Tibial nerve (tissue), 4 donors: ENCODE data around the gene SPATA25. TPM values are rescaled to one million over a fixed set of nuclear protein-coding genes. Genes with fewer than 3 reads are reported as not detected.
A peak's percentile ranks its signal among the peaks of the same experiment; 100 is the strongest.

Experiments used
- DNase-seq, 2 donors: peaks; one replicate each; pipeline ENCODE4 v3.0.0-alpha.2; 2019; ENCODE audit warnings: low spot score in 2 of 2
- H3K27ac ChIP-seq, 4 donors: fragments of 200-600 bp; sonication (generic) in 3 of 4; one replicate each; pipeline ENCODE4 v1.5.1; 2017 to 2019; ENCODE audit warnings: mild to moderate bottlenecking in 1 of 4
- H3K27me3 ChIP-seq, 2 donors: fragments of 200-600 bp; sonication (generic) in 1 of 2; one replicate each; pipeline versions ENCODE4 v1.5.1 to v1.6.0; 2017 to 2019
- H3K36me3 ChIP-seq, 3 donors: fragments of 200-600 bp; sonication (generic); one replicate each; pipeline ENCODE4 v1.5.1; 2018 to 2019
- H3K4me1 ChIP-seq, 4 donors: fragments of 200-600 bp; sonication (generic) in 3 of 4; one replicate each; pipeline ENCODE4 v1.5.1; 2017 to 2019
- H3K4me3 ChIP-seq, 4 donors: fragments of 200-600 bp; sonication (generic) in 3 of 4; one replicate each; pipeline ENCODE4 v1.5.1; 2017 to 2019; ENCODE audit warnings: mild to moderate bottlenecking in 1 of 4, moderate library complexity in 1 of 4
- H3K9me3 ChIP-seq, 4 donors: fragments of 200-600 bp; sonication (generic) in 3 of 4; one replicate each; pipeline ENCODE4 v1.5.1; 2017 to 2019
- CTCF ChIP-seq, 5 experiments: fragments of 200-600 bp in 3 of 5; fragments of 450-650 bp in 2 of 5; sonication (generic) in 3 of 5; IDR thresholded peaks; one replicate each; pipeline ENCODE4 v1.5.1; 2016 to 2019; ENCODE audit warnings: antibody characterized with exemption in 5 of 5, mild to moderate bottlenecking in 3 of 5, moderate library complexity in 2 of 5
- EP300 ChIP-seq, 2 donors: sonication (generic); formaldehyde crosslinking; IDR thresholded peaks; one replicate each; pipeline ENCODE4 v1.6.1; 2017; ENCODE audit warnings: antibody characterized with exemption in 2 of 2, mild to moderate bottlenecking in 1 of 2
- POLR2A ChIP-seq, 2 donors: fragments of 450-650 bp; IDR thresholded peaks; one replicate each; pipeline ENCODE4 v1.6.1; 2017; ENCODE audit warnings: antibody characterized with exemption in 2 of 2, mild to moderate bottlenecking in 2 of 2, moderate library complexity in 2 of 2
- WGBS, 2 donors: methylation state at CpG; one replicate each; pipeline ENCODE4 v1.1.5; 2018; 5-methylcytosine and 5-hydroxymethylcytosine counted together
- total RNA-seq, 4 donors: library from RNA; depleted of rRNA; stranded (reverse); fragments of >200 nt; gene quantifications; one replicate each; pipeline ENCODE4 v1.1.0, GENCODE V29; 2016

The SPATA25 gene
- total RNA-seq, 4 donors from 2014 or later: 2.6 to 18.3 (median 7.9) TPM

DNA sequence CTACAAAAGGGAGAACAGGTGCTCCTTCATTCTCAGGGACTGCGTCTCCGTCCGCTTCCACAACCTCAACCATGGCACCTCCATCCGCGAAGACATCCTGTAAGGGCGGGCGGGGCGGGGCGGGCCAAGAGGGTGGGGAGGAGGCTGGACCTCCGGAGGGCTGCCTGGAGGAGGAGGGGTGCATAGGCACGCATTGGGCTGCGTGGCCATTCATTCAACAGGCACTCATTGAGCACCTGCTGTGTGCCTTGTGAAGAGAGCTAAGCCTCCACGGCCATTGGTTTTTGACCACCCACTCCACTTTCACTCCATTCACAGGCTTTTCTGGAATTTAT lies 29.6 kb downstream of the SPATA25 start:
- 4 to 6% methylated on average over 9 to 12 of the region's 13 CpGs for WGBS, 2 donors
- Histone ChIP-seq H3K27me3 (no peaks in the 10 kb centered on the region), H3K9me3 (no peaks in the 10 kb centered on the region), H3K27ac (peak overlapping the region in 3 of 4 donors; percentile 81 to 87 (median 83)), H3K4me1 (peaks cover 0 to 51% (median 23%) of the 10 kb centered on the region in 4 donors), H3K36me3 (peaks cover 0 to 24% (median 0%) of the 10 kb centered on the region in 3 donors), H3K4me3 (peak overlapping the region; percentile 66 to 99 (median 88))
- no peak for TF ChIP-seq CTCF (IDR thresholded peaks at IDR 0.05)
- no peak for DNase-seq

DNA sequence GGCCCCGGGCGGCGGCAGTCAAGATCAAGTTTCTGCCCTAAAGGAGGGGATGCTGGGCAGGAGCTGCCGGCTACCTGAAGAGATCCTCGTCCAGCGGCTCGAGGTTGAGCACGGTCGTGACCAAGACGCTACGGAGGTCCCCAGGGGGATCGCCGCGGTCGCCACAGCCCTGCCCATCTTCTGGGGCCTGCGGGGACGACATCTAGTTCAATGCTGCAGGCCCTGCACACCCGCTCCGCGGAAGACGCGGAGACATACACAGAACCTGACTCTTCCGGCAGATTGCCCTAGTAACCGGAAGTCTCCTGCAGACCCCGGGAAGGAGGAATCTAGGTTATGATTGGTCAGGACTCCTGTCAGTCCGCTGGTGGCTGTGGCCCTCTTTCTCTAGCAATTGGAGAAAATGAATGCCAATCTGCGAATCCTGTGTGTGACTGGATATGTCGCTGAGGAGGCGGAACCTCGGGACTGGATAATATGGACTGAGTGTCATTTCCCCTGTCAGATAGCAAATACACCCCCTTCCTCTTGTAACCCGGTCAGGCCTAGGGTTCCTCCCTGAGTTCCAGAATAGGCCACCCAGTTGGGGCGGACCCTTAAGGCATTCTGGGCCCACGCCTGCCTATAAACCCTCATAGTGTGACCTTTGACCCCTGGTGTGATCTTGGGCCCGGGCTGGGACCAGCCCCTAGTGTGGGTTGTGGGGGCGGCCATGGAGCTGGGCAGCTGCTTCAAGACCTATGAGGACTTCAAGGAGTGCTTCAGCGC lies 30.1 kb downstream of the SPATA25 start, which contains the start of the genes ACOT8 and ZSWIM3:
Gene ACOT8, minus strand, starts transcription at position 279 of the 768 bp plus-strand sequence. Its CDS starts 77 bp downstream, at position 202.
Gene ZSWIM3, plus strand, starts transcription at position 501 of the 768 bp plus-strand sequence. Its CDS starts 212 bp downstream, at position 713.
- H3K4me1 ChIP-seq: peaks cover 0 to 51% (median 23%) of the 10 kb centered on the region in 4 donors
- WGBS, 2 donors: 0% methylated on average over 23 to 35 of the region's 36 CpGs
- TF ChIP-seq CTCF (IDR thresholded peaks at IDR 0.05) (peak in 1 of 5 experiments; percentile 29), POLR2A (IDR thresholded peaks at IDR 0.05) (peak; percentile 36 to 79), EP300 (IDR thresholded peaks at IDR 0.05) (peak in 1 of 2 donors; percentile 80)
- peak within 1 kb of the TSS; percentile 37 to 87 (median 82) for H3K27ac ChIP-seq
- H3K36me3 ChIP-seq: peaks cover 0 to 29% (median 0%) of the 10 kb centered on the region in 3 donors
- H3K9me3 ChIP-seq: no peaks in the 10 kb centered on the region
- peak; percentile 91 to 100 for DNase-seq
- no peaks in the 10 kb centered on the region for H3K27me3 ChIP-seq
- H3K4me3 ChIP-seq: peak within 1 kb of the TSS; percentile 66 to 99 (median 88)

- 74 to 76% methylated on average over 2 of the region's 2 CpGs for WGBS, 2 donors
Measured at GRCh38 chr20:45853484-45853883, 33.9 kb downstream of the SPATA25 start.

GRCh38 chr20:45852326-45852725 lies 35.1 kb downstream of the SPATA25 start:
- no peak for DNase-seq
- H3K36me3 ChIP-seq: peaks cover 0 to 72% (median 9%) of the 10 kb centered on the region in 3 donors
- H3K9me3 ChIP-seq: no peaks in the 10 kb centered on the region
- H3K27ac ChIP-seq: no peak overlapping the region
- 95 to 96% methylated on average over 6 of the region's 6 CpGs for WGBS, 2 donors
- H3K4me3 ChIP-seq: no peak overlapping the region
- peaks cover 0 to 39% (median 19%) of the 10 kb centered on the region in 4 donors for H3K4me1 ChIP-seq
- no peaks in the 10 kb centered on the region for H3K27me3 ChIP-seq
- TF ChIP-seq CTCF (IDR thresholded peaks at IDR 0.05) (no peak), EP300 (IDR thresholded peaks at IDR 0.05) (no peak), POLR2A (IDR thresholded peaks at IDR 0.05) (no peak)

More at GRCh38 chr20:45853484-45853883, 33.9 kb downstream of the SPATA25 start:
- TF ChIP-seq EP300 (IDR thresholded peaks at IDR 0.05) (no peak), CTCF (IDR thresholded peaks at IDR 0.05) (no peak), POLR2A (IDR thresholded peaks at IDR 0.05) (no peak)
- Histone ChIP-seq H3K27me3 (no peaks in the 10 kb centered on the region), H3K4me3 (no peak overlapping the region), H3K27ac (no peak overlapping the region), H3K9me3 (no peaks in the 10 kb centered on the region), H3K4me1 (peaks cover 0 to 48% (median 23%) of the 10 kb centered on the region in 4 donors), H3K36me3 (peaks cover 0 to 61% (median under 1%) of the 10 kb centered on the region in 3 donors)
- DNase-seq: no peak

GRCh38 chr20:45851501-45851900 lies 35.9 kb downstream of the SPATA25 start:
- H3K4me1 ChIP-seq: peaks cover 0 to 39% (median 16%) of the 10 kb centered on the region in 4 donors
- no peak for DNase-seq
- peaks cover 0 to 80% (median 10%) of the 10 kb centered on the region in 3 donors for H3K36me3 ChIP-seq
- H3K9me3 ChIP-seq: no peaks in the 10 kb centered on the region
- H3K27me3 ChIP-seq: no peaks in the 10 kb centered on the region
- H3K27ac ChIP-seq: no peak overlapping the region
- TF ChIP-seq CTCF (IDR thresholded peaks at IDR 0.05): no peak
- no peak overlapping the region for H3K4me3 ChIP-seq
